H9 (cell line): ENCODE measurements around the gene NRG3. TPM values are rescaled to one million over a fixed set of nuclear protein-coding genes. Genes with fewer than 3 reads are reported as not detected.

ENCODE experiments used
- DNase-seq: peaks from one replicate; pipeline ENCODE4 v3.0.0-alpha.2; 2017
- H2AFZ ChIP-seq: one replicate; pipeline ENCODE4 v1.6.1; 2013; ENCODE audit warnings: mild to moderate bottlenecking, low read length, control low read depth, moderate library complexity
- H2AK5ac ChIP-seq: 2 replicates; pipeline ENCODE4 v1.6.1; 2013; ENCODE audit warnings: low read length, control low read depth, mixed read lengths; ENCODE audit not compliant: insufficient read length
- H2BK120ac ChIP-seq: one replicate; pipeline ENCODE4 v1.6.1; 2013; ENCODE audit warnings: low read depth, mild to moderate bottlenecking, low read length, control low read depth, inconsistent platforms; ENCODE audit not compliant: poor library complexity, severe bottlenecking
- H2BK12ac ChIP-seq: 2 replicates; pipeline ENCODE4 v1.6.1; 2013; ENCODE audit warnings: low read length, control low read depth, mixed read lengths, low read depth; ENCODE audit not compliant: insufficient read length
- H2BK15ac ChIP-seq: 2 replicates; pipeline ENCODE4 v1.6.1; 2013; ENCODE audit warnings: low read depth, low read length, control low read depth
- H2BK20ac ChIP-seq: one replicate; pipeline ENCODE4 v1.6.1; 2013; ENCODE audit warnings: low read depth, mild to moderate bottlenecking, low read length, control low read depth, inconsistent platforms; ENCODE audit not compliant: poor library complexity, severe bottlenecking
- H2BK5ac ChIP-seq: 2 replicates; pipeline ENCODE4 v1.6.1; 2013; ENCODE audit warnings: low read length, control low read depth, mixed read lengths; ENCODE audit not compliant: insufficient read length
- H3K14ac ChIP-seq: 2 replicates; pipeline ENCODE4 v1.6.1; 2013; ENCODE audit warnings: low read length, control low read depth; ENCODE audit not compliant: insufficient read depth
- H3K18ac ChIP-seq: 2 replicates; pipeline ENCODE4 v1.6.1; 2013; ENCODE audit warnings: low read depth, mild to moderate bottlenecking, mixed read lengths, low read length, control low read depth; ENCODE audit not compliant: insufficient read length
- H3K23ac ChIP-seq: 2 replicates; pipeline ENCODE4 v1.6.1; 2013; ENCODE audit warnings: low read length, control low read depth, mixed read lengths, low read depth; ENCODE audit not compliant: insufficient read length
- H3K23me2 ChIP-seq: 2 replicates; pipeline ENCODE4 v1.6.1; 2013; ENCODE audit warnings: low read depth, mild to moderate bottlenecking, mixed read lengths, low read length, control low read depth; ENCODE audit not compliant: insufficient read length, poor library complexity, severe bottlenecking
- H3K27ac ChIP-seq: 2 replicates; pipeline ENCODE4 v1.5.1; 2013; ENCODE audit warnings: low read length, control low read depth, mixed read lengths, low read depth; ENCODE audit not compliant: insufficient read length
- H3K27me3 ChIP-seq: 2 replicates; pipeline ENCODE4 v1.6.1; 2013; ENCODE audit warnings: low read length, control low read depth, inconsistent platforms; ENCODE audit not compliant: insufficient read depth
- H3K4ac ChIP-seq: 2 replicates; pipeline ENCODE4 v1.6.1; 2013; ENCODE audit warnings: low read depth, mild to moderate bottlenecking, control low read depth, inconsistent platforms, low read length, moderate library complexity
- H3K4me1 ChIP-seq: 2 replicates; pipeline ENCODE4 v1.6.1; 2013; ENCODE audit warnings: low read length, control low read depth, inconsistent platforms; ENCODE audit not compliant: insufficient read depth
- H3K4me2 ChIP-seq: 2 replicates; pipeline ENCODE4 v1.6.1; 2013; ENCODE audit warnings: low read length, control low read depth, mixed read lengths; ENCODE audit not compliant: insufficient read length, insufficient read depth
- H3K56ac ChIP-seq: 2 replicates; pipeline ENCODE4 v1.6.1; 2013; ENCODE audit warnings: low read depth, mild to moderate bottlenecking, mixed read lengths, low read length, control low read depth; ENCODE audit not compliant: insufficient read length
- H3K79me1 ChIP-seq: 2 replicates; pipeline ENCODE4 v1.6.1; 2013; ENCODE audit warnings: low read depth, mild to moderate bottlenecking, moderate library complexity, low read length, control low read depth, inconsistent platforms; ENCODE audit not compliant: insufficient read depth, poor library complexity, severe bottlenecking
- H3K79me2 ChIP-seq: 2 replicates; pipeline ENCODE4 v1.6.1; 2013; ENCODE audit warnings: low read length, control low read depth, inconsistent platforms; ENCODE audit not compliant: insufficient read depth
- H3K9ac ChIP-seq: 2 replicates; pipeline ENCODE4 v1.6.1; 2013; ENCODE audit warnings: low read length, control low read depth, mixed read lengths; ENCODE audit not compliant: insufficient read length; ENCODE audit errors: extremely low read depth
- H3K9me3 ChIP-seq: one replicate; pipeline ENCODE4 v1.6.1; 2013; ENCODE audit warnings: low read depth, low read length, inconsistent platforms; ENCODE audit not compliant: control insufficient read depth
- H3T11ph ChIP-seq: one replicate; pipeline ENCODE4 v1.6.1; 2013; ENCODE audit warnings: mild to moderate bottlenecking, low read length, control low read depth, inconsistent platforms
- H4K20me1 ChIP-seq: one replicate; pipeline ENCODE4 v1.6.1; 2013; ENCODE audit not compliant: control insufficient read depth, insufficient read length, insufficient read depth
- H4K5ac ChIP-seq: 2 replicates; pipeline ENCODE4 v1.6.1; 2013; ENCODE audit warnings: low read depth, mild to moderate bottlenecking, mixed read lengths, low read length, control low read depth; ENCODE audit not compliant: insufficient read length
- H4K8ac ChIP-seq: replicated peaks from 2 replicates; pipeline ENCODE4 v1.6.1; 2013; ENCODE audit warnings: low read length, control low read depth, mixed read lengths, low read depth; ENCODE audit not compliant: insufficient read length
- H4K91ac ChIP-seq: 2 replicates; pipeline ENCODE4 v1.6.1; 2013; ENCODE audit warnings: low read depth, mild to moderate bottlenecking, moderate library complexity, mixed read lengths, low read length, control low read depth; ENCODE audit not compliant: insufficient read length
- H3K27ac Mint-ChIP-seq, 3 experiments: 2 replicates in 2 of 3; 3 replicates in 1 of 3; pipeline ENCODE4 v1.8.0; 2020 to 2021; ENCODE audit warnings: mixed read lengths in 3 of 3, mild to moderate bottlenecking in 1 of 3, moderate library complexity in 1 of 3
- H3K27me3 Mint-ChIP-seq: 2 replicates; pipeline ENCODE4 v1.8.0; 2021; ENCODE audit warnings: low read depth, mild to moderate bottlenecking, moderate library complexity, mixed read lengths
- H3K36me3 Mint-ChIP-seq, 3 experiments: 2 replicates in 2 of 3; 3 replicates in 1 of 3; pipeline ENCODE4 v1.8.0; 2020 to 2021; ENCODE audit warnings: low read depth in 3 of 3, mixed read lengths in 3 of 3; ENCODE audit not compliant: insufficient read depth in 1 of 3
- H3K4me1 Mint-ChIP-seq, 2 experiments: 2 replicates each; pipeline ENCODE4 v1.8.0; 2020; ENCODE audit warnings: mixed read lengths in 2 of 2
- H3K4me3 Mint-ChIP-seq, 2 experiments: 2 replicates in 1 of 2; 3 replicates in 1 of 2; pipeline ENCODE4 v1.8.0; 2020 to 2021; ENCODE audit warnings: mild to moderate bottlenecking in 2 of 2, mixed read lengths in 2 of 2, moderate library complexity in 1 of 2
- H3K9me3 Mint-ChIP-seq, 2 experiments: 2 replicates in 1 of 2; 3 replicates in 1 of 2; pipeline ENCODE4 v1.8.0; 2020; ENCODE audit warnings: mild to moderate bottlenecking in 2 of 2, mixed read lengths in 2 of 2, moderate library complexity in 1 of 2
- CTCF ChIP-seq: fragments of 200-600 bp; sonication (generic); conservative IDR thresholded peaks from 3 replicates; pipeline ENCODE4 v1.8.0; 2021; ENCODE audit warnings: antibody characterized with exemption, mild to moderate bottlenecking
- WGBS: extraction: QIAGEN DNeasy Blood & Tissue Kit; methylation state at CpG from one replicate; pipeline ENCODE4 v1.1.7; 2013; ENCODE audit warnings: missing lambda C conversion rate, low lambda C conversion rate, mixed read lengths; ENCODE audit not compliant: insufficient read length; ENCODE audit errors: extremely low coverage; 5-methylcytosine and 5-hydroxymethylcytosine counted together
- total RNA-seq: library from RNA; stranded (reverse); gene quantifications from 2 replicates; pipeline ENCODE4 v1.2.1, GENCODE V29; 2021

NRG3 gene
- total RNA-seq, 1 experiment from 2014 or later: 1.6 TPM

GRCh38 chr10:82691211-82691610 is 816.2 kb downstream of the NRG3 start:
- H3K9me3 Mint-ChIP-seq: peaks cover 10 to 13% of the 10 kb centered on the region in 2 experiments; a peak in 4 of 5 replicates
- H3K27me3 Mint-ChIP-seq: no peaks in the 10 kb centered on the region; the same call in 1 of the 2 replicates
- Histone ChIP-seq H3K79me1 (no peaks in the 10 kb centered on the region), H2BK5ac (no peak overlapping the region), H3K56ac (no peak overlapping the region), H2AK5ac (no peak overlapping the region), H4K5ac (no peak overlapping the region), H4K20me1 (no peaks in the 10 kb centered on the region), H2BK12ac (no peak overlapping the region), H3K9me3 (no peaks in the 10 kb centered on the region), H3K4me1 (no peaks in the 10 kb centered on the region), H4K91ac (no peak overlapping the region), H3T11ph (no peak overlapping the region), H3K4me2 (no peak overlapping the region), H2BK120ac (no peak overlapping the region), H3K27me3 (no peaks in the 10 kb centered on the region), H2BK20ac (no peak overlapping the region), H3K23ac (no peak overlapping the region), H3K23me2 (no peaks in the 10 kb centered on the region), H4K8ac (no peak overlapping the region), H2BK15ac (no peak overlapping the region), H3K79me2 (no peaks in the 10 kb centered on the region), H2AFZ (no peak overlapping the region), H3K14ac (no peak overlapping the region), H3K9ac (no peak overlapping the region), H3K4ac (no peak overlapping the region), H3K27ac (no peak overlapping the region), H3K18ac (no peak overlapping the region)
- DNase-seq: no peak
- H3K4me3 Mint-ChIP-seq: no peak overlapping the region
- WGBS: no CpG with 5 or more reads among the region's 2 CpGs
- no peak overlapping the region for H3K27ac Mint-ChIP-seq
- peaks cover 3 to 22% (median 13%) of the 10 kb centered on the region in 3 experiments; a peak in 6 of 7 replicates for H3K36me3 Mint-ChIP-seq
- no peak for TF ChIP-seq CTCF
- no peaks in the 10 kb centered on the region for H3K4me1 Mint-ChIP-seq
